PFSK-1 (cell line): Measurements from ENCODE around the gene FAM221A.

Experiments used
- POLR2AphosphoS5 ChIP-seq: IDR thresholded peaks from 2 replicates; pipeline ENCODE4 v1.6.1; 2012; ENCODE audit warnings: low read depth, mild to moderate bottlenecking, control low read depth, low read length, moderate library complexity
- REST ChIP-seq, 2 experiments: IDR thresholded peaks; 2 replicates each; pipeline versions ENCODE4 v1.6.1 to v1.8.0; 2011 to 2012; ENCODE audit warnings: low read depth in 2 of 2, low read length in 2 of 2, control low read depth in 1 of 2, inconsistent platforms in 1 of 2, mild to moderate bottlenecking in 1 of 2, moderate library complexity in 1 of 2; ENCODE audit not compliant: insufficient read depth in 1 of 2
- SIN3A ChIP-seq: IDR thresholded peaks from 2 replicates; pipeline ENCODE4 v1.6.1; 2012; ENCODE audit warnings: mild to moderate bottlenecking, low read length, moderate library complexity, borderline replicate concordance; ENCODE audit not compliant: insufficient read depth

GRCh38 chr7:23653942-23654341 lies 26.1 kb upstream of the FAM221A start:
- TF ChIP-seq SIN3A: no peak
- TF ChIP-seq POLR2AphosphoS5: no peak
- TF ChIP-seq REST (IDR thresholded peaks at IDR 0.05; ENCODE audit: insufficient read depth in 1 of 2, low read depth in 2 of 2, low read length in 2 of 2): no peak
